GM23338 (cell line): ENCODE results near the gene PPP1R9A. TPM values are rescaled to one million over a fixed set of nuclear protein-coding genes. Genes with fewer than 3 reads are reported as not detected.

Experiments
- ATAC-seq: fragments of 200-7000 bp; cut with Tn5 transposase; 3 replicates; pipeline ENCODE4 v1.9.1; 2020
- DNase-seq: peaks from one replicate; pipeline ENCODE4 v3.0.0-alpha.2; 2015; ENCODE audit warnings: low spot score
- H2AFZ ChIP-seq: fragments of 200-600 bp; sonication (generic); 2 replicates; pipeline ENCODE4 v1.8.0; 2016; ENCODE audit warnings: antibody characterized with exemption, mild to moderate bottlenecking, moderate library complexity
- H3F3A ChIP-seq: fragments of 200-600 bp; sonication (generic); replicated peaks from 2 replicates; pipeline ENCODE4 v1.8.0; 2017; ENCODE audit warnings: antibody characterized with exemption, mixed run types, low read depth
- H3K27ac ChIP-seq: fragments of 200-600 bp; sonication (generic); 2 replicates; pipeline ENCODE4 v1.6.1; 2016; ENCODE audit warnings: low read depth
- H3K27me3 ChIP-seq: fragments of 200-600 bp; sonication (generic); 2 replicates; pipeline ENCODE4 v1.8.0; 2016; ENCODE audit warnings: mild to moderate bottlenecking, mixed run types, moderate library complexity; ENCODE audit not compliant: insufficient read depth
- H3K36me3 ChIP-seq: fragments of 200-600 bp; sonication (generic); 2 replicates; pipeline ENCODE4 v1.8.0; 2016; ENCODE audit warnings: mild to moderate bottlenecking; ENCODE audit not compliant: insufficient read depth
- H3K4me1 ChIP-seq: fragments of 200-600 bp; sonication (generic); 2 replicates; pipeline ENCODE4 v1.8.0; 2016; ENCODE audit warnings: mild to moderate bottlenecking, moderate library complexity; ENCODE audit not compliant: insufficient read depth
- H3K4me2 ChIP-seq: fragments of 200-600 bp; sonication (generic); 2 replicates; pipeline ENCODE4 v1.7.1; 2017; ENCODE audit warnings: mixed run types
- H3K4me3 ChIP-seq: fragments of 200-600 bp; sonication (generic); 2 replicates; pipeline ENCODE4 v1.6.1; 2016; ENCODE audit warnings: mixed run types
- H3K79me2 ChIP-seq: fragments of 200-600 bp; sonication (generic); replicated peaks from 2 replicates; pipeline ENCODE4 v1.8.0; 2017; ENCODE audit warnings: mild to moderate bottlenecking; ENCODE audit not compliant: insufficient read depth
- H3K9me2 ChIP-seq: fragments of 200-600 bp; sonication (generic); 2 replicates; pipeline ENCODE4 v1.8.0; 2017; ENCODE audit not compliant: insufficient read depth
- H4K20me1 ChIP-seq: fragments of 200-600 bp; sonication (generic); replicated peaks from 2 replicates; pipeline ENCODE4 v1.8.0; 2017; ENCODE audit warnings: mild to moderate bottlenecking; ENCODE audit not compliant: insufficient read depth
- H3K27ac Mint-ChIP-seq: 2 replicates; pipeline ENCODE4 v1.8.0; 2020; ENCODE audit warnings: inconsistent platforms, mild to moderate bottlenecking, moderate library complexity, mixed read lengths
- H3K27me3 Mint-ChIP-seq: 3 replicates; pipeline ENCODE4 v1.8.0; 2022; ENCODE audit warnings: low read depth, mild to moderate bottlenecking, moderate library complexity, mixed read lengths, inconsistent platforms; ENCODE audit not compliant: insufficient read depth, poor library complexity
- H3K36me3 Mint-ChIP-seq: 3 replicates; pipeline ENCODE4 v1.8.0; 2021; ENCODE audit warnings: low read depth, mild to moderate bottlenecking, inconsistent platforms, moderate library complexity, mixed read lengths
- H3K4me1 Mint-ChIP-seq: 3 replicates; pipeline ENCODE4 v1.8.0; 2020; ENCODE audit warnings: mild to moderate bottlenecking, inconsistent platforms, mixed read lengths
- H3K4me3 Mint-ChIP-seq: 3 replicates; pipeline ENCODE4 v1.8.0; 2021; ENCODE audit warnings: moderate library complexity, mild to moderate bottlenecking, inconsistent platforms, mixed read lengths
- H3K9me3 Mint-ChIP-seq: 3 replicates; pipeline ENCODE4 v1.8.0; 2020; ENCODE audit warnings: moderate library complexity, mild to moderate bottlenecking, inconsistent platforms, mixed read lengths
- CREB1 ChIP-seq: fragments of 250-450 bp; sonication (Bioruptor Pico); IDR thresholded peaks from 2 replicates; pipeline ENCODE4 v1.5.0; 2020; ENCODE audit warnings: low read depth, mild to moderate bottlenecking, moderate library complexity
- EZH2 ChIP-seq: fragments of 200-600 bp; sonication (generic); IDR thresholded peaks from one replicate; pipeline ENCODE4 v1.8.0; 2017; ENCODE audit warnings: antibody characterized with exemption, mild to moderate bottlenecking, low read depth; ENCODE audit not compliant: unreplicated experiment
- JUNB ChIP-seq: IDR thresholded peaks from one replicate; pipeline ENCODE4 v1.6.1; 2016; ENCODE audit warnings: antibody characterized with exemption; ENCODE audit not compliant: unreplicated experiment
- POLR2AphosphoS5 ChIP-seq: IDR thresholded peaks from 2 replicates; pipeline ENCODE4 v1.6.1; 2016; ENCODE audit warnings: antibody characterized with exemption, low read depth
- STAT1 ChIP-seq: IDR thresholded peaks from one replicate; pipeline ENCODE4 v1.6.1; 2016; ENCODE audit warnings: antibody characterized with exemption; ENCODE audit not compliant: unreplicated experiment
- ZNF114 ChIP-seq: fragments of 250-450 bp; sonication (Bioruptor Pico); IDR thresholded peaks from 2 replicates; pipeline ENCODE4 v1.5.0; 2020; ENCODE audit warnings: mild to moderate bottlenecking, moderate library complexity
- ZNF331 ChIP-seq: fragments of 250-450 bp; sonication (Bioruptor Pico); IDR thresholded peaks from 2 replicates; pipeline ENCODE4 v1.5.0; 2020; ENCODE audit warnings: low read depth, mild to moderate bottlenecking, moderate library complexity
- polyA plus RNA-seq: library from polyadenylated mRNA; unstranded; fragments of >200 nt; fragmentation: Nextera tagmentation; extraction: Ambion mirVana; gene quantifications from 2 replicates; pipeline ENCODE4 v1.2.1, GENCODE V29; 2016
- total RNA-seq: library from RNA; depleted of rRNA; stranded (reverse); fragments of >200 nt; shearing (Covaris generic); gene quantifications from 2 replicates; pipeline ENCODE4 v1.2.3, GENCODE V29; 2014
- TF ChIP-seq, protein P1 (sequence below): IDR thresholded peaks from 2 replicates; pipeline ENCODE4 v1.6.1; 2016; ENCODE audit warnings: antibody characterized with exemption
- TF ChIP-seq, protein P2 (sequence below): fragments of 250-450 bp; sonication (Bioruptor Pico); IDR thresholded peaks from 2 replicates; pipeline ENCODE4 v1.5.0; 2020; ENCODE audit warnings: mild to moderate bottlenecking, moderate library complexity
- TF ChIP-seq, protein P3 (sequence below), 2 experiments: fragments of 200-600 bp in 1 of 2; sonication (generic) in 1 of 2; conservative IDR thresholded peaks; 2 replicates each; pipeline versions ENCODE4 v1.5.1 to v1.6.1; 2016 to 2017; ENCODE audit warnings: antibody characterized with exemption in 2 of 2, low read depth in 2 of 2, mild to moderate bottlenecking in 2 of 2, moderate library complexity in 1 of 2

PPP1R9A gene
- total and polyA plus RNA-seq, 2 experiments from 2014 or later = 10.6 to 31.8 TPM

DNA sequence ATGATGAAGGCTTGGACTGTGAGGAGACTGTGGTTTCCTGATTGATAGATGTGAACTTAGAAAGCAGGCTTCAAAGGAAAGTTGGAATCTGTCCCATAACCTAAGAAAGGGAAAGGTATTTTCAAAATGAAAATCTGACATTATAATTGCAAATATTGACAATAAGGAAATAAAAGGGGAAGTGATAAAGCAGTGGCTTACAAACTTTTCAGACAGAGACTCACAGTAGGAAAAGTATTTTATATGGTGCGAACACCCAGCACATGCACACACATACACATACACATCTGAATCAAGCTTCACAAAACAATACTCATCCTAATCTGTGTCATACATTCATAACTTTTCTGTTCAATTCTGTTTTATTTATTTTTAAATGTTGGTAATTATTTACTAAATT is 412.2 kb downstream of the PPP1R9A start:
- no peak for ATAC-seq
- TF ChIP-seq, protein P1, sequence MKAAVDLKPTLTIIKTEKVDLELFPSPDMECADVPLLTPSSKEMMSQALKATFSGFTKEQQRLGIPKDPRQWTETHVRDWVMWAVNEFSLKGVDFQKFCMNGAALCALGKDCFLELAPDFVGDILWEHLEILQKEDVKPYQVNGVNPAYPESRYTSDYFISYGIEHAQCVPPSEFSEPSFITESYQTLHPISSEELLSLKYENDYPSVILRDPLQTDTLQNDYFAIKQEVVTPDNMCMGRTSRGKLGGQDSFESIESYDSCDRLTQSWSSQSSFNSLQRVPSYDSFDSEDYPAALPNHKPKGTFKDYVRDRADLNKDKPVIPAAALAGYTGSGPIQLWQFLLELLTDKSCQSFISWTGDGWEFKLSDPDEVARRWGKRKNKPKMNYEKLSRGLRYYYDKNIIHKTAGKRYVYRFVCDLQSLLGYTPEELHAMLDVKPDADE = no peak
- TF ChIP-seq ZNF331 (CRISPR knock-in tag) = no peak
- TF ChIP-seq STAT1 = no peak
- no peak for TF ChIP-seq CREB1 (CRISPR knock-in tag)
- TF ChIP-seq POLR2AphosphoS5 = no peak
- TF ChIP-seq, protein P2, sequence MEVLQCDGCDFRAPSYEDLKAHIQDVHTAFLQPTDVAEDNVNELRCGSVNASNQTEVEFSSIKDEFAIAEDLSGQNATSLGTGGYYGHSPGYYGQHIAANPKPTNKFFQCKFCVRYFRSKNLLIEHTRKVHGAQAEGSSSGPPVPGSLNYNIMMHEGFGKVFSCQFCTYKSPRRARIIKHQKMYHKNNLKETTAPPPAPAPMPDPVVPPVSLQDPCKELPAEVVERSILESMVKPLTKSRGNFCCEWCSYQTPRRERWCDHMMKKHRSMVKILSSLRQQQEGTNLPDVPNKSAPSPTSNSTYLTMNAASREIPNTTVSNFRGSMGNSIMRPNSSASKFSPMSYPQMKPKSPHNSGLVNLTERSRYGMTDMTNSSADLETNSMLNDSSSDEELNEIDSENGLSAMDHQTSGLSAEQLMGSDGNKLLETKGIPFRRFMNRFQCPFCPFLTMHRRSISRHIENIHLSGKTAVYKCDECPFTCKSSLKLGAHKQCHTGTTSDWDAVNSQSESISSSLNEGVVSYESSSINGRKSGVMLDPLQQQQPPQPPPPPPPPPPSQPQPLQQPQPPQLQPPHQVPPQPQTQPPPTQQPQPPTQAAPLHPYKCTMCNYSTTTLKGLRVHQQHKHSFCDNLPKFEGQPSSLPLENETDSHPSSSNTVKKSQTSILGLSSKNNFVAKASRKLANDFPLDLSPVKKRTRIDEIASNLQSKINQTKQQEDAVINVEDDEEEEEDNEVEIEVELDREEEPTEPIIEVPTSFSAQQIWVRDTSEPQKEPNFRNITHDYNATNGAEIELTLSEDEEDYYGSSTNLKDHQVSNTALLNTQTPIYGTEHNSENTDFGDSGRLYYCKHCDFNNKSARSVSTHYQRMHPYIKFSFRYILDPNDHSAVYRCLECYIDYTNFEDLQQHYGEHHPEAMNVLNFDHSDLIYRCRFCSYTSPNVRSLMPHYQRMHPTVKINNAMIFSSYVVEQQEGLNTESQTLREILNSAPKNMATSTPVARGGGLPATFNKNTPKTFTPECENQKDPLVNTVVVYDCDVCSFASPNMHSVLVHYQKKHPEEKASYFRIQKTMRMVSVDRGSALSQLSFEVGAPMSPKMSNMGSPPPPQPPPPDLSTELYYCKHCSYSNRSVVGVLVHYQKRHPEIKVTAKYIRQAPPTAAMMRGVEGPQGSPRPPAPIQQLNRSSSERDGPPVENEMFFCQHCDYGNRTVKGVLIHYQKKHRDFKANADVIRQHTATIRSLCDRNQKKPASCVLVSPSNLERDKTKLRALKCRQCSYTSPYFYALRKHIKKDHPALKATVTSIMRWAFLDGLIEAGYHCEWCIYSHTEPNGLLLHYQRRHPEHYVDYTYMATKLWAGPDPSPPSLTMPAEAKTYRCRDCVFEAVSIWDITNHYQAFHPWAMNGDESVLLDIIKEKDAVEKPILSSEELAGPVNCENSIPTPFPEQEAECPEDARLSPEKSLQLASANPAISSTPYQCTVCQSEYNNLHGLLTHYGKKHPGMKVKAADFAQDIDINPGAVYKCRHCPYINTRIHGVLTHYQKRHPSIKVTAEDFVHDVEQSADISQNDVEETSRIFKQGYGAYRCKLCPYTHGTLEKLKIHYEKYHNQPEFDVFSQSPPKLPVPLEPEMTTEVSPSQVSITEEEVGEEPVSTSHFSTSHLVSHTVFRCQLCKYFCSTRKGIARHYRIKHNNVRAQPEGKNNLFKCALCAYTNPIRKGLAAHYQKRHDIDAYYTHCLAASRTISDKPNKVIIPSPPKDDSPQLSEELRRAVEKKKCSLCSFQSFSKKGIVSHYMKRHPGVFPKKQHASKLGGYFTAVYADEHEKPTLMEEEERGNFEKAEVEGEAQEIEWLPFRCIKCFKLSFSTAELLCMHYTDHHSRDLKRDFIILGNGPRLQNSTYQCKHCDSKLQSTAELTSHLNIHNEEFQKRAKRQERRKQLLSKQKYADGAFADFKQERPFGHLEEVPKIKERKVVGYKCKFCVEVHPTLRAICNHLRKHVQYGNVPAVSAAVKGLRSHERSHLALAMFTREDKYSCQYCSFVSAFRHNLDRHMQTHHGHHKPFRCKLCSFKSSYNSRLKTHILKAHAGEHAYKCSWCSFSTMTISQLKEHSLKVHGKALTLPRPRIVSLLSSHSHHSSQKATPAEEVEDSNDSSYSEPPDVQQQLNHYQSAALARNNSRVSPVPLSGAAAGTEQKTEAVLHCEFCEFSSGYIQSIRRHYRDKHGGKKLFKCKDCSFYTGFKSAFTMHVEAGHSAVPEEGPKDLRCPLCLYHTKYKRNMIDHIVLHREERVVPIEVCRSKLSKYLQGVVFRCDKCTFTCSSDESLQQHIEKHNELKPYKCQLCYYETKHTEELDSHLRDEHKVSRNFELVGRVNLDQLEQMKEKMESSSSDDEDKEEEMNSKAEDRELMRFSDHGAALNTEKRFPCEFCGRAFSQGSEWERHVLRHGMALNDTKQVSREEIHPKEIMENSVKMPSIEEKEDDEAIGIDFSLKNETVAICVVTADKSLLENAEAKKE = no peak
- no peak for TF ChIP-seq EZH2
- no peak for TF ChIP-seq JUNB
- TF ChIP-seq ZNF114 = no peak
- TF ChIP-seq, protein P3, sequence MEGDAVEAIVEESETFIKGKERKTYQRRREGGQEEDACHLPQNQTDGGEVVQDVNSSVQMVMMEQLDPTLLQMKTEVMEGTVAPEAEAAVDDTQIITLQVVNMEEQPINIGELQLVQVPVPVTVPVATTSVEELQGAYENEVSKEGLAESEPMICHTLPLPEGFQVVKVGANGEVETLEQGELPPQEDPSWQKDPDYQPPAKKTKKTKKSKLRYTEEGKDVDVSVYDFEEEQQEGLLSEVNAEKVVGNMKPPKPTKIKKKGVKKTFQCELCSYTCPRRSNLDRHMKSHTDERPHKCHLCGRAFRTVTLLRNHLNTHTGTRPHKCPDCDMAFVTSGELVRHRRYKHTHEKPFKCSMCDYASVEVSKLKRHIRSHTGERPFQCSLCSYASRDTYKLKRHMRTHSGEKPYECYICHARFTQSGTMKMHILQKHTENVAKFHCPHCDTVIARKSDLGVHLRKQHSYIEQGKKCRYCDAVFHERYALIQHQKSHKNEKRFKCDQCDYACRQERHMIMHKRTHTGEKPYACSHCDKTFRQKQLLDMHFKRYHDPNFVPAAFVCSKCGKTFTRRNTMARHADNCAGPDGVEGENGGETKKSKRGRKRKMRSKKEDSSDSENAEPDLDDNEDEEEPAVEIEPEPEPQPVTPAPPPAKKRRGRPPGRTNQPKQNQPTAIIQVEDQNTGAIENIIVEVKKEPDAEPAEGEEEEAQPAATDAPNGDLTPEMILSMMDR (conservative IDR thresholded peaks at IDR 0.05; ENCODE audit: low read depth in 2 of 2) = no peak
- no peak for DNase-seq
- Histone ChIP-seq H3F3A (no peaks in the 10 kb centered on the region), H3K4me3 (no peak overlapping the region), H2AFZ (no peak overlapping the region), H3K27ac (no peak overlapping the region), H3K79me2 (no peaks in the 10 kb centered on the region), H3K9me2 (peaks cover 4% of the 10 kb centered on the region; the same call in 1 of the 2 replicates), H3K4me1 (no peaks in the 10 kb centered on the region; the same call in 1 of the 2 replicates), H3K36me3 (no peaks in the 10 kb centered on the region), H3K27me3 (peaks cover 5% of the 10 kb centered on the region; the same call in 1 of the 2 replicates), H3K4me2 (no peak overlapping the region), H4K20me1 (no peaks in the 10 kb centered on the region)
- Mint-ChIP-seq H3K9me3 (no peaks in the 10 kb centered on the region), H3K27me3 (peaks cover 3% of the 10 kb centered on the region), H3K4me1 (peaks cover 2% of the 10 kb centered on the region), H3K4me3 (no peak overlapping the region), H3K27ac (no peak overlapping the region), H3K36me3 (no peaks in the 10 kb centered on the region)
